Transverse colon (tissue), 3 donors: ENCODE measurements around the gene SHC3.
"Not testable (repeated sequence)": the region's sequence is repeated elsewhere in the genome, so short reads cannot be mapped to it uniquely, and the experiment has no call there.

Experiments used
- EP300 ChIP-seq: sonication (generic); formaldehyde crosslinking; IDR thresholded peaks from one replicate; pipeline ENCODE4 v1.6.1; 2017; ENCODE audit warnings: antibody characterized with exemption, low read depth
- POLR2A ChIP-seq: fragments of 450-650 bp; IDR thresholded peaks from one replicate; pipeline ENCODE4 v1.6.1; 2016; ENCODE audit warnings: antibody characterized with exemption, mild to moderate bottlenecking, moderate library complexity
- POLR2AphosphoS5 ChIP-seq, 3 donors: sonication (generic); formaldehyde crosslinking; IDR thresholded peaks; one replicate each; pipeline ENCODE4 v1.6.1; 2016; ENCODE audit warnings: antibody characterized with exemption in 3 of 3

- TF ChIP-seq POLR2AphosphoS5 (IDR thresholded peaks at IDR 0.05); EP300; POLR2A: not testable (repeated sequence)
Observed at GRCh38 chr9:89209311-89209710, 30.7 kb upstream of the SHC3 start.
